NCI-H1694 treated with DMSO at 0.1 percent for 48 hours (cell line): ENCODE results near the gene TXNIP.

Experiments used
- DNase-seq: peaks from one replicate; lab custom pipeline; 2025; lab: John Stamatoyannopoulos, UW

Gene TXNIP

DNA sequence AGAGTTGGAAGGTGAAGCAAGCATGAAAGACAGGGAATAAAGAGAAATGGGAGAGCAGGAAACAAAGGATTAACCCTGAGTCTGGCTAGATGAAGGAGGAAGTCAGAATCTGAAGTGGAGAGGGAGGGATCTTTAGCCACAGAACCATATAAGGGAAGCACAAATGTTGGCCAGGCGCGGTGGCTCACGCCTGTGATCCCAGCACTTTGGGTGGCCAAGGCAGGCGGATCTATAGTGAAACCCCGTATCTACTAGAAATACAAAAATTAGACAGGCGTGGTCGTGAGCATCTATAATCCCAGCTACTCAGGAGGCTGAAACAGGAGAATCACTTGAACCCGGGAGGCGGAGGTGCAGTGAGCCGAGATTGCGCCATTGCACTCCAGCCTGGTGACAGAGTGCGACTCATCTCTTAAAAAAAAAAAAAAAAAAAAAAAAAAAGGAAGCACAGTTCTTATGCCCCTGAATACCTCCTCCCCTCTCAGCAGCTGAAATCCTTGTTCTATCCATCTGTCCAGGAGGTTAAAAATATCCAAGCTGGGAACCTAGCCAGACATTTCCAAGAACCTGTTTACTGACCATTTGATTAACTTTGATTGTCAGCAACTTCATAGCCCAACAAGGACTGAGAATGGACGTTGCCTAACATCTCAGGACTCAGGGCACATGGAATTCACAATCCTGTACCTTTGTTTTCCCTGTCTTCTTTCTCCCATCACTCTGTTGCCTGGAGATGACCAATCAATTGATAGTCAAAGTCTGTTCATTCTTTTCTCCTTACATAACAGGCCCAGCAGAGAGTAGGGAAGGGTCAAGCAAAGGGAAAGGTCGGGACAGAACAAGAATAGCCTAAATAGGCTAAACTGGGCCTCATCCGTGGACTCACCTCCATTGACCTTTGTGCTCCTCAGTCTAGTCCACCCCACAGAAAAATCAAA is 10.6 kb downstream of the TXNIP start:
- no peak for DNase-seq

DNA sequence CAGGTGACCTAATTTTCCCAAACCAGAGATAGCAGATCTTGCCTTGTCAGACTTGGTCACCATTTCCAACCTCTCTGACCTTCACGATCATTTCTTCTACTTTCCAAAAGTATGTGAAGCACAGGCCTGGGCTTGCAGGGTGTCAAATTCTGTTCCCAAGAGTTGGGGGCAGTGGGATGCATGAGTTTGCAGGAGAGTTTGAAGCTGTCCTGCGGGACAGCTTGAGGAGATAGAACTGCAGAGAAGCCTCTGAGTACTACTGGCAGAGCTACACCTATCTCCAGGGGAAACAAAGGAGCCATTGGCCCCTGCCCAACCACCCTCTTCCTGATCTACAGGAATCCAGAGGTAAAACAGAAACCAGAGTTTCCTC is 11.3 kb downstream of the TXNIP start:
- no peak for DNase-seq

DNA sequence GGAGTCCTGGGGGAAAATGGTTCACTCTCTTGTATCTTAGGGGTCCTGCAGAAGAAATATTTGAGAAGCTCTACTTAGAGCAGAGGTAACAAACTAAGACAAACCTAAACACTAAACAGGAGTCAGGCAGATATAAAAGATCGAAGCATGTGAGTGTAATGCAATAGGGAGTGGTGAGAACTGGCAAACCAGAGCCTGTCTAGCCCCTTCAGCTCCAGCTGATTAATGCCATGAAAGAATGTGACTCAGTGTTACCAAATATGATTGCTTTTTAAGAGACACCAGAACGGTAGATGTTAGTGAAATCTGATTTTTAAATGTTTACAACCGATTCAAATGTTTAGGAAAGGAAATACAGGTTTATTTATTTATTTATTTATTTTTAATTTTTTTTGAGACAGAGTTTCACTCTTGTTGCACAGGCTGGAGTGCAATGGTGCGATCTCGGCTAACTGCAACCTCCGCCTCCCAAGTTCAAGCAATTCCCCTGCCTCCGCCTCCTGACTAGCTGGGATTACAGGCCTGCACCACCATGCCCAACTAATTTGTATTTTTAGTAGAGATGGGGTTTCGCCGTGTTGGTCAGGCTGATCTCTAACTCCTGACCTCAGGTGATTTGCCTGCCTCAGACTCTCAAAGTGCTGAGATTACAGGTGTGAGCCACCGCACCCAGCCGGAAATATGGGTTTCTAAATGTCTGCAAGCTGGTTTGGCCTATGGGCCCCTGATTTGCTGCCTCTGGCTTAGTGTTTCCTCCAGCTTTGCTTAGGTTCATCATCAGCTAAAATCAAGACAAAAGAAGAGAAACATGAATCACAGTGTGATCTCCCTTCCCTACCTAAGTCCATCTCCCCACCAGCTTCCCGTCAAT is 12.2 kb downstream of the TXNIP start:
- DNase-seq = no peak

DNA sequence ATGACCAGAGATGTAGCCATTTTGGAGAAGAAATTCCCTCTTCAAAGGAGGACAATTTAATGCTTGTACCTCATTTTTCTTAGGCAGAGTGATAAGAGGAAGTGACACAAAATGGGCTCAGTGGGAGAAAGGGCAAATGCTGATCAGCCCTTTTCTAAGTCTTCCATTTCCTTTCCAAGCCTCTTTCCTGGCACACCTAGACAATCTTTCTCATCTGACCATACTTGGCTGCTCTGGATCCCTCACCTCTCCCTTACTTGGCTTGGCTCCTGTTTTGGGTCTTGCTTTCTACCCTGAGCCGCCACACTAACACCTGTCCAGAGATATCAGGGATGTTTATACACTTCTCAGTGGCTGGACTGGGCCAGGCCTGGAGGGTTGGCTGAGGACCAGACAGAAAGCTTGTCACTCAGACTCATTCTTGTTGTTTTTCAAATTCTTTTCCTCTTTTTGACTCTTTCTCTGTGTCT is 13.1 kb downstream of the TXNIP start:
- DNase-seq = no peak

DNA sequence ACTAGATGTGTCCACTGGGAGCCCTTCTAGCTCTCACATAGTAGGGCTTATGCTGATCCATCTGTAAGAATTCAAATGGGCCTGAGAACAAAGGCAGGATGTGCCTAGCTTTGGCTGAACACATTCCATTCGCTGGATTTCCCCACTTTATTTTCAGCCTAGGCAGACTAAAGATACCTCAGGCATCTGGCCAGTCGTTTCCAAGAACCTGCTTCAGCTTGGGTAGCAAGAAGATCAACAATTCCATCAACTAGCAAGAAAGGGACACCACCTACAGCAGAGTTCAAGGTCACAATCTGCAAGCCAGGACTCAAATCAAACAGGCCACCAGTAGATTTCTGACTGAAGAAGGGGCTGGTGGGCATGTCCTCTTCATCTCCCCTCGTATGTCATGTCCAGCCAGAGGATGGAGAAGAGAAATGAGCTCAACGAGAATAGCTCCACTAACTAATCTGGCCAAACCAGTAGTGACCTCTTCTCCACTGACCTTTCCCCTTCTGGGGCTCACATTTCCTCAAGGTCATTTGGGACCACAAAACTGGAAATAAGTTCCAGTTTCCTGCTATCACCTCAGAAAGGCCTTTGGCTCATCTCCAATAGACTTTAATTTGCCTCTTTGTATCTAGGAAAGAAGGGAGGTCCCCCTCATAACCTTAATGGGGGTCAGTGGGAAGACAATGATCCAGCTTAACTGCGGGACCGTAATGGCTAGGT is 14.2 kb downstream of the TXNIP start:
- no peak for DNase-seq

DNA sequence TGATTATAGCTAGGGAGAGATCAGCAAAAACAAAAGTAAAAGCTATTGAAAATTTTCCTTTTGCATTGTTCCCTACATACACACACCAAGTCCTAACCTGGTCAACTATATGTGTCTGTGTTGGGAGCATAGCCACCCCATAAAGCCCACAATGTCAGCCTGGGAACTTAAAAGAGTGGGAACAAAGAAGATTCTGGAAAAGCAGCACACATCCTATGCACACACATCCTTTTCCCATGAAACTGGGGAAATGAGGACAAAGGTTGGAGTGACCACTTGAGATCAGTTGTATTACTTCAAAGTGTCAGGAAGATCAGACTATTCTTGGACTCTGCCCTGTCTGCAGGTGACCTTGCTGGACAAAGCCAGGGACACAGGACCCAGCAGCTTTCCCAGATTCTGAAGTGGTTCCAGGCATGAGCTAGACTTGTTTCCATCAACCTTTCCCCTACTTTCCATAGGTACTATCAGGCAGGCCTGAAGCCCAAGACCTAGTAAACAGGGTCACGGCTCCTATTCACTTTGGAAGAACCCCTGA is 15.9 kb downstream of the TXNIP start:
- DNase-seq = no peak

DNA sequence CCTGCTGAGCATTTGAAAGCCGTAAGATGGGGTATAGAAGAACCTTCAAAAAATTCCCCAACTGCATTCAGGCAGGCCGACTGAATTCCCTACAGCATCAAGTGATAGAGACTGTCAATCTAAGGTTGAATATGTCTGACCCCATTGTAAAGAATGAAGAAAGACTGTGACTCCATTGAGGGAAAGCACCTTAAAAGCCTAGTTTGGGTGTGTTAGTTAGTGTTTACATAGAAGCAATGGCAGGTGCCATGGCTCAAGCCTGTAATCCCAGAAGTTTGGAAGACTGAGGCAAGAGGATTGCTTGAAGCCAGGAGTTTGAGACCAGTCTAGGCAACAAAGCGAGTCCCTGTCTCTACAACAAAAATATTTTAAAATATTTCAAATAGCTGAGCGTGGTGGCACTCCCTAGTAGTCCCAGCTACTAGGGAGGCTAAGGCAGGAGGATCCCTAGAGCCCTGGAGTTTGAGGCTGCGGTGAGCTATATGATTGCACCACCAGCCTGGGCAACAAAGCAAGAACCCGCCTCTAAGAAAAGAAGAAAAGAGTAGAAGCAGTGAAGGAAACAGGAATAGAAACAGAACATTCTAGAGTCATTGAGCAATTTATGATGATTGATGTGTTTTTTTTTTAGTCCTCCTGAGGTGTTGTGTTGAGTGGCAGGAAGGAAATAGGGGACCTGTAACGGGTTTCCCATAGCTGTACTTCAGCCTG is 16.5 kb downstream of the TXNIP start:
- no peak for DNase-seq

DNA sequence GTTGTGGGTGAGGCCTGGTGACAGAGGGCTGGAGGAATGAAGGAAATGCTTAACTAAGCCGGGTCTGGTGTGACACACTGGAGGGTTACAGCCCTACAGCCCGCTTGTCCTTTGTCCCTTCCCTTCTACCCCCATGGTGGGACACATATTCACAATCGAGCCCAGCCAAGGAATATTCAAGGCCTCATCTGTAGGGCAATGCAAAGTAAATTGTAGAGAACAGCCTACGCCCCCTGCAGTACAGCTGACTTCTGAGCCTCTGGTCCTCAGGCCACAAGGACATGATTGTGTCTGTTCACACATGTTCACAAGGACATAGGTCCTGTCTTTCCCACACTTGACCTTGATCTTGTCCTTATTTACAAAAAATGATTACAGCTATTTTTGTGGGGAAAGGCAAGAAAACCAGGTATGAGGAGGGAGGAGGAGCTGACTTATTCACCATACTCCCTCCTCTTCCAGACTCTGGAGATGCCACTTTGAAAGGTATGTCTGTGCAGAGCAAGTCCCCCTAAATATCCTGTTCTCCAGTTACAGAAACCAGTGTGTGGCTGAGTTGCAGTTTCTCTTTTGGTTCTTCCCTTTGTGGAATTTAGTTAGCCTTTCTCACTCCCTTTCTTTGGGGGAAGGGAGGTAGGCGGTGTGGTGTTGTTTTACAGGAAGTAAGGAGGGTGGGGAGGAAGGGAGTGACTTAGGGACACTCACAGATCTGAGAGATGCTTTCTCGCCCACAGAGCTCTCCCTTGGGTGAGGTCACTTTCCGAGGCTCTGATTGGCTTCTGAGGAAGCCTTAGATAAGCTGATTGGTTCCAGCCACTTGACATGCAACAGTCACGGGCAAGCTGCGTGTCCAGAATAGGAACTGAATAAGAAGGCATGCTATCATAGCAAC is 17.3 kb downstream of the TXNIP start:
- DNase-seq = no peak

DNA sequence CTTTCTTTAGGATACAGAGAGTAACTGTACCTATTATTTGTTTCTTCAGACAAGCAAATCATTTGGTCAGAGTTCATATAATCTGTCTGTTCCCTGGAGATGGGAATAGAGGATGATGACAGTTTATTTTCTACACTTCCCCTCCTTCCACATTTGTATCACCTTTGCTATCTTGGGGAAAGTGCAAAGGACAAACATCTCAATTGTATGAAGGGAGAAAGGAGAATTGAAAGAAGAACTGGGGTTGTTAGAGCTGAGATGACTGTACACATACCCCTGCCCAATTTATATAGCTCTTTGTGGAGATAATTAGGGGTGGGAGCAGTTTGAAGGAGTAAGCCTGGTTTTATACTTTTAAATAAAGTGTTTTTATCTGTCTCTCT is 17.9 kb downstream of the TXNIP start:
- no peak for DNase-seq

DNA sequence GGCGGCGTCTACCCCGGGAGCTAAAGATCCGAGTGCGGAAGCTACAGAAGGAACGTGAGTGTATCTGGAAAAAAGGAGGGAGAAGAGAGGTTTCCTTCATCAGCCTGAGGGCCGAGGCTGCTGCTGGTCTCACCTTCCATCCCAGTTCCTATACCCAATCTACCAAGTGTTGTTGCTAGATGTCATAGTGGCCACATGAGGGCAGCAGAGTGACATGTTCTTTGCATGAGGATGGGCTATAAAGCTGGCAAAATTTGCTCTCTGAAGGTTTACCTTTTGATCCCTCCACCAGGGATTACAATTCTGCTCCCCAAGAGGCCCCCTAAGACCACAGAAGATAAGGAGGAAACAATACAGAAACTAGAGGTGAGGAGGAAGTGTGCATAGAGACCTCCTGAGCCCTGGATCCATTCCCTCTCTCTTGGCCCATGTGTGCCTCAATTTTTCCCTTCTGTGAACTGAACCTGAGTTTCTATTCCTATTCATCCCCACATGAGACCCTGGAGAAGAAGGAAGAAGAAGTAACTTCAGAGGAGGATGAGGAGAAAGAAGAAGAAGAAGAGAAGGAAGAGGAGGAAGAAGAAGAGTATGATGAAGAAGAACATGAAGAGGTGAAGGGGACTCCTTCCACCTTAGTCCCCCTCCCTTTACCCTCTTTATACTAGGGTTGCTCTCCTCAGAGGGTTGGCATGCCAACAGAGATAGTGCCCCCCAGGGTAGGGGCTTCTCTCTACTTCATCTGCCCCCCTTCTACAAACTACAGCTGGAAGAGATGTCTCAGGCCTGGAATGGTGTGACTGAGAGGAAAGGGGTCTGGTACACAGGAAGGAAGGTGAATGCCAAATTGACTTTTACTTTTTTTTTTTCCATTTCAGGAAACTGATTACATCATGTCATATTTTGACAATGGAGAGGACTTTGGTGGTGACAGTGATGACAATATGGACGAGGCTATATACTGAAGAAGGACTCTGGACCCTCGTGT is 18.6 kb downstream of the TXNIP start:
- DNase-seq = peak; percentile 82

DNA sequence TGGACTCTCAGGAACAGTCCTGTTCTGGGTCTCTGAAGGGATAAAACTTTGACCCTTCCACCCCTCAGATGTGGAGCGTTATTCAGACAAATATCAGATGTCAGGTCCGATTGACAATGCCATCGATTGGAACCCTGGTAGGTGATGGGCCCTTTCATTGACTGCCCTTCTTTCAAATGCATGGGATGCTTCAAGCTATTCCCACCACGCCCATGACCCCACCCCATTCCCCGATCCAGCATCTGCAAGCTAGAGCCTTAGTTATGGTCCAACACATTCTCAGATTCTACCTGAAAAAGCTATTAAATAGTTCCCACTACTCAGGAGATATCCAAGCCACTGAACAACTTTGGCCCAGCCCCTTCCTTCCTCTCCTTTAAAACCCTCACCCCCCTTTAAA is 19.4 kb downstream of the TXNIP start:
- DNase-seq = no peak

DNA sequence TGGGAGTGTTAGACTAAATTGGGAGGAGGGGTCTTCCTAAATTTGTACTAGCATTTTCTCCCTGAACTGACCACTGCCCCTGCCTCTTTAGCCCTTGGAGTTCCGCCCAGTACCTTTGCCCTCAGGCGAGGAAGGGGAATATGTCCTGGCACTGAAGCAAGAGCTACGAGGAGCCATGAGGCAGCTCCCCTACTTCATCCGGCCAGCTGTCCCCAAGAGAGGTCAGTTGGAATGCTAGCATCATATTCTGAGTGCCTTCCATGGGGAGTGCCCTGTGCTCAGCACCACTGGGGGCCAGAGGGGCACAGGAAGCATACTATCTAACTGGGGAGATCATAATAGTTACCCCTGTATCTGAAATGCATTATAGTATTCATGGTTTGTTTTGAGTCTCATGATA is 21.2 kb downstream of the TXNIP start:
- no peak for DNase-seq

DNA sequence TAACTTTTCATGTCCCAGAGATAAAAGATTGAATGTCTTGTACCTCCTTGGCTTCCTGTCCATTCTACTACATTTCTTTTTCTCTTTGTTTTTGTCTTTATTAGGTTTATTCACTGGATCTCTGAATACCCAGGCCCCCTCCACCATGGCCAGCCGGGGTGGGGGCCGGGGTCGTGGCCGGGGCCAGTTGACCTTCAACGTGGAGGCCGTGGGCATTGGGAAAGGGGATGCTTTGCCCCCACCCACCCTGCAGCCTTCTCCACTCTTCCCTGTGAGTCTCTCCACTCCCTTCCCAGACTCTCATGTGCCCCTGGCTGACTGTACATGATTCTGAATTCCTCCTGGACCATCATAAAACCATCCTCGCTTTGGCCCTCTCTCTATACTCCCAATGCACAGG is 21.7 kb downstream of the TXNIP start:
- DNase-seq = no peak

DNA sequence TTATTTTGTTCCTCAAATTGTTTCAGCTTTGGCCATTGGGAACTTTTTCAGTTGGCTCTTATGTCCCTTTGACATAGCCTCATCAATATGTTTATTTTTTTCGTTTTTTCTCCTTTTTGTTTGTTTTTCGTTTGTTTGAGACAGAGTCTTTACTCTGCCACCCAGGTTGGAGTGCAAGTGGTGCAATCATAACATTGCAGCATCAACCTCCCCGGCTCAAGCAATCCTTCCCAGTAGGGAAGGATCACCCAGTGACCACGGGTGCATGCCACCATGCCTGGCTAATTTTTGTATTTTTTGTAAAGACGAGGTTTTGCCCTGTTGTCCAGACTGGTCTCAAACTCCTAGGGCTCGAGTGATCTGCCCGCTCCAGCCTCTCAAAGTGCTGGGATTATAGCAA is 23.8 kb downstream of the TXNIP start:
- no peak for DNase-seq

DNA sequence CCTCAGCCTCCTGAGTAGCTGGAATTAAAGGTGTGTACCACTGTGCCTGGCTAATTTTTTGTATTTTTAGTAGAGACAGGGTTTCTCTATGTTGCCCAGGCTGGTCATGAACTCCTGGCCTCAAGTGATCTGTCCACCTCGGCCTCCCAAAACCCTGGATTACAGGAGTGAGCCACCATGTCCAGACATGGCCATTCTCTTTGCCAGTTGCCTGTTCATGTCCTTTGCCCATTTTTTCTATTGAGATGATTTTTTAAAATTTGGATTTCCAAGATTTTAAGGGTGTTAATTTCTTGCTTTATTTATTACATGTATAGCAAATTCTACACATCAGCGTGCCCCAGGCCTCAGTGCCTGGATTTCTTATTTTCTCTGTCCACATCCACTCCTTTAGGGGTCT is 29.1 kb downstream of the TXNIP start:
- DNase-seq = no peak

DNA sequence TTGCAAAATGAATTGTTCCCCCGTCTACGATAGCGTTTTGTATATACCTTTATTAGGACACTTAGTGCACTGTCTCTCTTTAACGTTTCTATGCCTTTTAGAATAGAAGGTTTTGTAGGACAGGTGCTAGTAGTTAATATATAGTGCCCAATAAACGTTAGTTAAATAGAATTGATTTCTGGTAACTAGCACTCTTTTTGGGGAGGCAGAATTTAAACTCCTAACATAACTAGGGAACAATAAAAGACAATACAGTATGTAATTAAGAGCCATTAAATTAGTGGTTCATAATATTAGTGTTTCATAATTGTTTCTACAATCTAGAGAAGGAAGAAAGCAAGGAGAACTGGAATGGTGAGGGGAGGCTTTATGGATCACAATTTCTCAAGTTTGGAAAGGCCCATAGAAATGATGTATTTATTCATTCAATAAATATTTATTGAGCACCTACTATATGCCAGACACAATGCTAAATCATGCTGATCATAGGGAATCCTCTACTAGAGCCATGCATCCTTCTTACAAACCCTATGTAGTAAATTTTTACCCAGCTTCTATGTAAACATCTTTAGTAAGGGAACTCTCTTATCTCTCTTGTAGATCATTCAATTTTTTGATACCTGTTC is 31.1 kb downstream of the TXNIP start:
- DNase-seq = no peak

DNA sequence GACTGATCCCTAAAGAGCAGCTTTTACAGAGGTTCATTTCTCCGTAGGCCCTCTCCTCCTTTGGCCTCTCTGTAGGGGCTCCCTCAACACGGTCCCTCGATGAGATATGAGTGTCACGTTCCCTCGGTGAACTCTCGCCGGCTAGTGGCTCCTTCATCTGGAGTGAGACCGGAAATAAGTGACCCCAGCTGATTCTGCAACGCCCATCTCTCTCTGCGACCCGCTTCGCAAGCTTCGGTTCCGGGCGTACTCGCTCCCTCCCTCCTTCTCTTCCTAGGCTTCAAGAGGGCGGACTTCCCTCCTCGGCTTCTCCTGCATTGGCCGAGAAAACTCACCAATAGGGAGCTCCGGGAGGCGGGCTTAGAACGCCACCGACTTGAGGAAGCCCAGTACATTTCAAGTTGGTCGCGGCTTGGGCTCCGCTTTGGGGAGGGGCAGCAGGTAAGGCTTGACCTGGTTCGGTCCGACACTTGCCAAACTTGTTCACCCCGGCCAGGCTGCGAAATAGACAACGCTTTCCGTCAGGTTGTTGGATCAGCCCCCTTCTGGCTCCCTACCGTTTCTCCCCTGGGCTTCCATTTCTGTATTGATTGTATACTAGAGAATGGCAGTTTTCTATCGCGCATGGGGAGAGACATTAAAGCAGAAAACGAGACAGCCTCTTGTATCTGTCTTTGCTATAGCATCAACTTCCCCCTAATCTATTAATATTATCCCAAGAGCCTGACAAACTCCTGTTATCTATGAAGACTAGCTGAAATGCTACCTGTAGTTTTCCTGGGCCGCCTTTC is 31.9 kb downstream of the TXNIP start, which contains the start of the genes ANKRD34A and POLR3GL:
ANKRD34A (minus strand) TSS at position 248 of the 791 bp plus-strand sequence. CDS start 2,816 bp downstream, outside the sequence.
POLR3GL (plus strand) TSS at position 363 of the 791 bp plus-strand sequence. CDS start 10,176 bp downstream, outside the sequence.
- DNase-seq = peak; percentile 78
